HepG2 (cell line): ENCODE data around the gene ANKRD35. TPM values are rescaled to one million over a fixed set of nuclear protein-coding genes. Genes with fewer than 3 reads are reported as not detected.
A peak's percentile ranks its signal among the peaks of the same experiment; 100 is the strongest.

Experiments
- DRAP1 ChIP-seq: IDR thresholded peaks from 2 replicates; pipeline ENCODE4 v1.6.1; 2016; ENCODE audit warnings: missing genetic modification reagents, missing compliant biosample characterization
- GLMP ChIP-seq: sonication (generic); formaldehyde crosslinking; IDR thresholded peaks from 2 replicates; pipeline ENCODE4 v1.9.0; 2021; ENCODE audit warnings: missing genetic modification reagents, mild to moderate bottlenecking, borderline replicate concordance
- MED13 ChIP-seq: sonication (generic); formaldehyde crosslinking; IDR thresholded peaks from 2 replicates; pipeline ENCODE4 v1.5.0; 2020; ENCODE audit warnings: missing genetic modification reagents
- PRDM4 ChIP-seq: sonication (generic); formaldehyde crosslinking; IDR thresholded peaks from 2 replicates; pipeline ENCODE4 v1.9.0; 2021; ENCODE audit warnings: missing genetic modification reagents, borderline replicate concordance
- RFX1 ChIP-seq: fragments of 450-650 bp; IDR thresholded peaks from 2 replicates; pipeline ENCODE4 v1.6.1; 2017
- XBP1 ChIP-seq: sonication (generic); formaldehyde crosslinking; IDR thresholded peaks from 2 replicates; pipeline ENCODE4 v1.5.0; 2020; ENCODE audit warnings: missing genetic modification reagents
- ZBTB33 ChIP-seq: sonication (generic); formaldehyde crosslinking; IDR thresholded peaks from 2 replicates; pipeline ENCODE4 v1.4.0; 2020; ENCODE audit warnings: missing genetic modification reagents
- ZBTB7B ChIP-seq: sonication (generic); formaldehyde crosslinking; IDR thresholded peaks from 2 replicates; pipeline ENCODE4 v1.4.0; 2020; ENCODE audit warnings: missing genetic modification reagents
- ZFP36 ChIP-seq: fragments of 150-350 bp; IDR thresholded peaks from 2 replicates; pipeline ENCODE4 v1.6.1; 2018; ENCODE audit warnings: borderline replicate concordance, low read length, low read depth; ENCODE audit not compliant: partially characterized antibody
- ZNF121 ChIP-seq: sonication (generic); formaldehyde crosslinking; IDR thresholded peaks from 2 replicates; pipeline ENCODE4 v1.5.0; 2020; ENCODE audit warnings: mild to moderate bottlenecking, missing genetic modification reagents
- ZNF703 ChIP-seq: sonication (generic); formaldehyde crosslinking; IDR thresholded peaks from 2 replicates; pipeline ENCODE4 v1.5.1; 2020; ENCODE audit warnings: missing genetic modification reagents, mild to moderate bottlenecking, moderate library complexity, borderline replicate concordance
- ZNF709 ChIP-seq: sonication (generic); formaldehyde crosslinking; IDR thresholded peaks from 2 replicates; pipeline ENCODE4 v1.5.0; 2020; ENCODE audit warnings: mild to moderate bottlenecking, missing genetic modification reagents
- polyA plus RNA-seq, 8 experiments: library from polyadenylated mRNA; depleted of rRNA in 3 of 8; stranded (reverse) in 7 of 8; unstranded in 1 of 8; fragments of >200 nt; fragmentation: Illumina TruSeq in 4 of 8; extraction: Trizol in 4 of 8; gene quantifications; 2 replicates each; pipeline versions ENCODE4 v1.2.1 to v1.2.3, GENCODE V29; 2011 to 2016; ENCODE audit warnings: low read depth in 4 of 8, missing spikeins in 1 of 8, mixed read lengths in 1 of 8; ENCODE audit not compliant: insufficient read depth in 1 of 8
- total RNA-seq, 5 experiments: library from RNA; depleted of rRNA; stranded (reverse); fragments of >200 nt; fragmentation: Illumina TruSeq; extraction: Trizol; gene quantifications; 2 replicates each; pipeline ENCODE4 v1.2.3, GENCODE V29; 2016; ENCODE audit warnings: low read depth in 1 of 5
- TF ChIP-seq, protein P1 (sequence below): sonication (generic); formaldehyde crosslinking; IDR thresholded peaks from 2 replicates; pipeline ENCODE4 v1.4.0; 2020; ENCODE audit warnings: missing genetic modification reagents
- TF ChIP-seq, protein P2 (sequence below): sonication (generic); formaldehyde crosslinking; IDR thresholded peaks from 2 replicates; pipeline ENCODE4 v1.4.0; 2020; ENCODE audit warnings: missing genetic modification reagents, borderline replicate concordance

Gene ANKRD35
- total and polyA plus RNA-seq, 2 of the 13 experiments (the other 11 are each of a cell fraction or from before 2014, with no cell fraction given): 0.02 TPM; not detected in 1

GRCh38 chr1:145823565-145824498 lies 61.8 kb downstream of the ANKRD35 start, which contains the start of the genes POLR3C and RNF115 (continued):
- no peak for TF ChIP-seq PRDM4 (CRISPR knock-in tag)
- peak; percentile 78 for TF ChIP-seq ZNF121 (CRISPR knock-in tag)
- peak; percentile 88 for TF ChIP-seq ZBTB7B (CRISPR knock-in tag)
- no peak for TF ChIP-seq XBP1
- TF ChIP-seq, protein P1, sequence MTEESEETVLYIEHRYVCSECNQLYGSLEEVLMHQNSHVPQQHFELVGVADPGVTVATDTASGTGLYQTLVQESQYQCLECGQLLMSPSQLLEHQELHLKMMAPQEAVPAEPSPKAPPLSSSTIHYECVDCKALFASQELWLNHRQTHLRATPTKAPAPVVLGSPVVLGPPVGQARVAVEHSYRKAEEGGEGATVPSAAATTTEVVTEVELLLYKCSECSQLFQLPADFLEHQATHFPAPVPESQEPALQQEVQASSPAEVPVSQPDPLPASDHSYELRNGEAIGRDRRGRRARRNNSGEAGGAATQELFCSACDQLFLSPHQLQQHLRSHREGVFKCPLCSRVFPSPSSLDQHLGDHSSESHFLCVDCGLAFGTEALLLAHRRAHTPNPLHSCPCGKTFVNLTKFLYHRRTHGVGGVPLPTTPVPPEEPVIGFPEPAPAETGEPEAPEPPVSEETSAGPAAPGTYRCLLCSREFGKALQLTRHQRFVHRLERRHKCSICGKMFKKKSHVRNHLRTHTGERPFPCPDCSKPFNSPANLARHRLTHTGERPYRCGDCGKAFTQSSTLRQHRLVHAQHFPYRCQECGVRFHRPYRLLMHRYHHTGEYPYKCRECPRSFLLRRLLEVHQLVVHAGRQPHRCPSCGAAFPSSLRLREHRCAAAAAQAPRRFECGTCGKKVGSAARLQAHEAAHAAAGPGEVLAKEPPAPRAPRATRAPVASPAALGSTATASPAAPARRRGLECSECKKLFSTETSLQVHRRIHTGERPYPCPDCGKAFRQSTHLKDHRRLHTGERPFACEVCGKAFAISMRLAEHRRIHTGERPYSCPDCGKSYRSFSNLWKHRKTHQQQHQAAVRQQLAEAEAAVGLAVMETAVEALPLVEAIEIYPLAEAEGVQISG: peak; percentile 99
- no peak for TF ChIP-seq ZFP36
- TF ChIP-seq DRAP1: no peak
- no peak for TF ChIP-seq ZBTB33
- TF ChIP-seq MED13: peak; percentile 68; the same call in 1 of the 2 replicates
- peak; percentile 79; the same call in 1 of the 2 replicates for TF ChIP-seq ZNF709
- TF ChIP-seq RFX1: no peak
- TF ChIP-seq, protein P2, sequence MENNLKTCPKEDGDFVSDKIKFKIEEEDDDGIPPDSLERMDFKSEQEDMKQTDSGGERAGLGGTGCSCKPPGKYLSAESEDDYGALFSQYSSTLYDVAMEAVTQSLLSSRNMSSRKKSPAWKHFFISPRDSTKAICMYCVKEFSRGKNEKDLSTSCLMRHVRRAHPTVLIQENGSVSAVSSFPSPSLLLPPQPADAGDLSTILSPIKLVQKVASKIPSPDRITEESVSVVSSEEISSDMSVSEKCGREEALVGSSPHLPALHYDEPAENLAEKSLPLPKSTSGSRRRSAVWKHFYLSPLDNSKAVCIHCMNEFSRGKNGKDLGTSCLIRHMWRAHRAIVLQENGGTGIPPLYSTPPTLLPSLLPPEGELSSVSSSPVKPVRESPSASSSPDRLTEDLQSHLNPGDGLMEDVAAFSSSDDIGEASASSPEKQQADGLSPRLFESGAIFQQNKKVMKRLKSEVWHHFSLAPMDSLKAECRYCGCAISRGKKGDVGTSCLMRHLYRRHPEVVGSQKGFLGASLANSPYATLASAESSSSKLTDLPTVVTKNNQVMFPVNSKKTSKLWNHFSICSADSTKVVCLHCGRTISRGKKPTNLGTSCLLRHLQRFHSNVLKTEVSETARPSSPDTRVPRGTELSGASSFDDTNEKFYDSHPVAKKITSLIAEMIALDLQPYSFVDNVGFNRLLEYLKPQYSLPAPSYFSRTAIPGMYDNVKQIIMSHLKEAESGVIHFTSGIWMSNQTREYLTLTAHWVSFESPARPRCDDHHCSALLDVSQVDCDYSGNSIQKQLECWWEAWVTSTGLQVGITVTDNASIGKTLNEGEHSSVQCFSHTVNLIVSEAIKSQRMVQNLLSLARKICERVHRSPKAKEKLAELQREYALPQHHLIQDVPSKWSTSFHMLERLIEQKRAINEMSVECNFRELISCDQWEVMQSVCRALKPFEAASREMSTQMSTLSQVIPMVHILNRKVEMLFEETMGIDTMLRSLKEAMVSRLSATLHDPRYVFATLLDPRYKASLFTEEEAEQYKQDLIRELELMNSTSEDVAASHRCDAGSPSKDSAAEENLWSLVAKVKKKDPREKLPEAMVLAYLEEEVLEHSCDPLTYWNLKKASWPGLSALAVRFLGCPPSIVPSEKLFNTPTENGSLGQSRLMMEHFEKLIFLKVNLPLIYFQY (CRISPR knock-in tag): peak; percentile 64; the same call in 1 of the 2 replicates
- no peak for TF ChIP-seq GLMP (CRISPR knock-in tag)
- peak; percentile 61; the same call in 1 of the 2 replicates for TF ChIP-seq ZNF703 (CRISPR knock-in tag)
